ENCODE results near the gene LIPF.

- no peak for TF ChIP-seq CTCF (IDR thresholded peaks at IDR 0.05; ENCODE audit: low read depth, low read length, missing input control)
- TF ChIP-seq YY1 (IDR thresholded peaks at IDR 0.05): no peak
- no peak for TF ChIP-seq MAX (IDR thresholded peaks at IDR 0.05)
- no peak for TF ChIP-seq REST (IDR thresholded peaks at IDR 0.05)
- TF ChIP-seq ATF3 (IDR thresholded peaks at IDR 0.05): no peak
- no peak for TF ChIP-seq HNF4G (IDR thresholded peaks at IDR 0.05)
- TF ChIP-seq JUND (IDR thresholded peaks at IDR 0.05): no peak
- TF ChIP-seq GABPA (IDR thresholded peaks at IDR 0.05 in 1 of 2, conservative IDR thresholded peaks at IDR 0.05 in 1 of 2): no peak
- no peak for TF ChIP-seq SP1 (IDR thresholded peaks at IDR 0.05)
- TF ChIP-seq NR2F2 (IDR thresholded peaks at IDR 0.05): no peak
- TF ChIP-seq TAF1 (conservative IDR thresholded peaks at IDR 0.05): no peak
Measured at GRCh38 chr10:88624840-88625239, 39.4 kb upstream of the LIPF start.
